SJSA1 (cell line): ENCODE data around the gene STXBP1. TPM values are rescaled to one million over a fixed set of nuclear protein-coding genes. Genes with fewer than 3 reads are reported as not detected.
A peak's percentile ranks its signal among the peaks of the same experiment; 100 is the strongest.

Experiments
- DNase-seq, 2 experiments: peaks; one replicate each; pipeline ENCODE4 v3.0.0-alpha.2; 2015 to 2020; ENCODE audit warnings: low spot score in 2 of 2, low read depth in 1 of 2
- H3K27ac ChIP-seq: fragments of 250-450 bp; sonication (Bioruptor Pico); 2 replicates; pipeline ENCODE4 v1.5.1; 2020; ENCODE audit warnings: mild to moderate bottlenecking, moderate library complexity
- H3K27me3 ChIP-seq: fragments of 250-450 bp; sonication (Bioruptor Pico); replicated peaks from 2 replicates; pipeline ENCODE4 v1.5.1; 2020; ENCODE audit warnings: mild to moderate bottlenecking, moderate library complexity
- H3K36me3 ChIP-seq: fragments of 250-450 bp; sonication (Bioruptor Pico); 2 replicates; pipeline ENCODE4 v1.5.1; 2020; ENCODE audit warnings: mild to moderate bottlenecking
- H3K4me1 ChIP-seq: fragments of 250-450 bp; sonication (Bioruptor Pico); replicated peaks from 2 replicates; pipeline ENCODE4 v1.6.1; 2021; ENCODE audit warnings: mild to moderate bottlenecking
- H3K4me3 ChIP-seq: fragments of 250-450 bp; sonication (Bioruptor Pico); 2 replicates; pipeline ENCODE4 v1.5.1; 2020; ENCODE audit warnings: mild to moderate bottlenecking
- H3K9me3 ChIP-seq: fragments of 250-450 bp; sonication (Bioruptor Pico); replicated peaks from 2 replicates; pipeline ENCODE4 v1.5.1; 2020; ENCODE audit warnings: mild to moderate bottlenecking
- total RNA-seq: library from RNA; depleted of rRNA; stranded (reverse); fragments of >200 nt; shearing (Covaris generic); gene quantifications from 2 replicates; pipeline ENCODE4 v1.2.3, GENCODE V29; 2014

The STXBP1 gene
- total RNA-seq, 1 experiment from 2014 or later = 18.4 TPM

GRCh38 chr9:127705577-127706379, 93.7 kb downstream of the STXBP1 start:
- H3K9me3 ChIP-seq = no peaks in the 10 kb centered on the region
- H3K4me3 ChIP-seq = no peak overlapping the region
- no peak overlapping the region for H3K27ac ChIP-seq
- no peak for DNase-seq
- H3K27me3 ChIP-seq = no peaks in the 10 kb centered on the region
- no peaks in the 10 kb centered on the region for H3K4me1 ChIP-seq
- H3K36me3 ChIP-seq = no peaks in the 10 kb centered on the region

GRCh38 chr9:127706836-127707241, 94.8 kb downstream of the STXBP1 start, which contains the start of gene CFAP157:
Gene CFAP157 (plus strand): TSS chr9:127706988. CDS start chr9:127707032, 44 bp downstream.
- DNase-seq = no peak
- Histone ChIP-seq H3K27me3 (no peaks in the 10 kb centered on the region), H3K9me3 (no peaks in the 10 kb centered on the region), H3K4me3 (no peak within 1 kb of the TSS), H3K36me3 (no peaks in the 10 kb centered on the region), H3K27ac (no peak within 1 kb of the TSS), H3K4me1 (no peaks in the 10 kb centered on the region)

- no peak for DNase-seq
- H3K27me3 ChIP-seq = no peaks in the 10 kb centered on the region
- no peak overlapping the region for H3K27ac ChIP-seq
- no peaks in the 10 kb centered on the region; the same call in 1 of the 2 replicates for H3K4me1 ChIP-seq
- H3K36me3 ChIP-seq = no peaks in the 10 kb centered on the region
- no peak overlapping the region for H3K4me3 ChIP-seq
- no peaks in the 10 kb centered on the region for H3K9me3 ChIP-seq
These were observed 95.7 kb downstream of the STXBP1 start for GRCh38 chr9:127707766-127708165.

- no peak overlapping the region for H3K27ac ChIP-seq
- no peaks in the 10 kb centered on the region for H3K27me3 ChIP-seq
- peaks cover 5% of the 10 kb centered on the region; the same call in 1 of the 2 replicates for H3K36me3 ChIP-seq
- H3K4me3 ChIP-seq = no peak overlapping the region
- peaks cover under 1% of the 10 kb centered on the region; the same call in 1 of the 2 replicates for H3K4me1 ChIP-seq
- no peaks in the 10 kb centered on the region for H3K9me3 ChIP-seq
- DNase-seq = no peak
These were observed 97.0 kb downstream of the STXBP1 start for GRCh38 chr9:127708952-127709587.

- Histone ChIP-seq H3K36me3 (peaks cover 7% of the 10 kb centered on the region; the same call in 1 of the 2 replicates), H3K4me3 (no peak overlapping the region), H3K4me1 (peaks cover 6% of the 10 kb centered on the region), H3K9me3 (no peaks in the 10 kb centered on the region), H3K27ac (no peak overlapping the region), H3K27me3 (no peaks in the 10 kb centered on the region)
- DNase-seq = no peak
These were observed 98.2 kb downstream of the STXBP1 start for GRCh38 chr9:127710204-127710783.

- H3K9me3 ChIP-seq = no peaks in the 10 kb centered on the region
- H3K27me3 ChIP-seq = no peaks in the 10 kb centered on the region
- peaks cover 11% of the 10 kb centered on the region for H3K4me1 ChIP-seq
- no peak for DNase-seq
- H3K27ac ChIP-seq = no peak overlapping the region
- no peak overlapping the region for H3K4me3 ChIP-seq
- peaks cover 7% of the 10 kb centered on the region; the same call in 1 of the 2 replicates for H3K36me3 ChIP-seq
These were observed 99.2 kb downstream of the STXBP1 start for GRCh38 chr9:127711226-127711701.

- H3K4me3 ChIP-seq = no peak overlapping the region
- DNase-seq = no peak
- H3K36me3 ChIP-seq = peaks cover 7% of the 10 kb centered on the region; the same call in 1 of the 2 replicates
- no peaks in the 10 kb centered on the region for H3K27me3 ChIP-seq
- H3K27ac ChIP-seq = no peak overlapping the region
- H3K9me3 ChIP-seq = no peaks in the 10 kb centered on the region
- H3K4me1 ChIP-seq = peaks cover 11% of the 10 kb centered on the region
These were observed 99.8 kb downstream of the STXBP1 start for GRCh38 chr9:127711831-127712274.

GRCh38 chr9:127712371-127712770, 100.3 kb downstream of the STXBP1 start:
- H3K27me3 ChIP-seq = no peaks in the 10 kb centered on the region
- peaks cover 7% of the 10 kb centered on the region; the same call in 1 of the 2 replicates for H3K36me3 ChIP-seq
- peaks cover 11% of the 10 kb centered on the region for H3K4me1 ChIP-seq
- no peak overlapping the region for H3K4me3 ChIP-seq
- H3K27ac ChIP-seq = no peak overlapping the region
- no peaks in the 10 kb centered on the region for H3K9me3 ChIP-seq
- DNase-seq = no peak

GRCh38 chr9:127712867-127713266, 100.8 kb downstream of the STXBP1 start:
- DNase-seq = no peak
- H3K4me3 ChIP-seq = no peak overlapping the region
- peaks cover 11% of the 10 kb centered on the region for H3K4me1 ChIP-seq
- H3K27me3 ChIP-seq = no peaks in the 10 kb centered on the region
- H3K36me3 ChIP-seq = peaks cover 7% of the 10 kb centered on the region; the same call in 1 of the 2 replicates
- H3K27ac ChIP-seq = no peak overlapping the region
- H3K9me3 ChIP-seq = no peaks in the 10 kb centered on the region

- H3K4me3 ChIP-seq = peak overlapping the region; percentile 52
- no peaks in the 10 kb centered on the region for H3K27me3 ChIP-seq
- H3K4me1 ChIP-seq = peaks cover 11% of the 10 kb centered on the region
- H3K27ac ChIP-seq = no peak overlapping the region
- H3K9me3 ChIP-seq = no peaks in the 10 kb centered on the region
- DNase-seq = no peak
- peaks cover 7% of the 10 kb centered on the region; the same call in 1 of the 2 replicates for H3K36me3 ChIP-seq
These were observed 102.1 kb downstream of the STXBP1 start for GRCh38 chr9:127714020-127714750.

- no peak for DNase-seq
- no peaks in the 10 kb centered on the region for H3K27me3 ChIP-seq
- peaks cover 12% of the 10 kb centered on the region for H3K4me1 ChIP-seq
- peaks cover 7% of the 10 kb centered on the region; the same call in 1 of the 2 replicates for H3K36me3 ChIP-seq
- H3K9me3 ChIP-seq = no peaks in the 10 kb centered on the region
- peak overlapping the region; percentile 52 for H3K4me3 ChIP-seq
- peak overlapping the region; percentile 54 for H3K27ac ChIP-seq
These were observed 102.9 kb downstream of the STXBP1 start for GRCh38 chr9:127714951-127715469.

GRCh38 chr9:127715470-127716337, 103.6 kb downstream of the STXBP1 start, which contains the start of the genes PTRH1 and TTC16:
Gene PTRH1 (minus strand): TSS chr9:127715663. CDS start chr9:127715639, 24 bp downstream.
Gene TTC16 (plus strand): TSS chr9:127716079. CDS start chr9:127716146, 67 bp downstream.
- Histone ChIP-seq H3K4me3 (peak within 1 kb of the TSS; percentile 52), H3K36me3 (peaks cover 7% of the 10 kb centered on the region; the same call in 1 of the 2 replicates), H3K4me1 (peaks cover 18% of the 10 kb centered on the region), H3K9me3 (no peaks in the 10 kb centered on the region), H3K27ac (peak within 1 kb of the TSS; percentile 54), H3K27me3 (no peaks in the 10 kb centered on the region)
- DNase-seq = peak; percentile 94 to 97
